ENCODE data around the gene NMT1.

GRCh38 chr17:45038728-45039634, 22.1 kb upstream of the NMT1 start:
- TF ChIP-seq POLR2AphosphoS5 (IDR thresholded peaks at IDR 0.05), result no peak
- TF ChIP-seq, protein P1, sequence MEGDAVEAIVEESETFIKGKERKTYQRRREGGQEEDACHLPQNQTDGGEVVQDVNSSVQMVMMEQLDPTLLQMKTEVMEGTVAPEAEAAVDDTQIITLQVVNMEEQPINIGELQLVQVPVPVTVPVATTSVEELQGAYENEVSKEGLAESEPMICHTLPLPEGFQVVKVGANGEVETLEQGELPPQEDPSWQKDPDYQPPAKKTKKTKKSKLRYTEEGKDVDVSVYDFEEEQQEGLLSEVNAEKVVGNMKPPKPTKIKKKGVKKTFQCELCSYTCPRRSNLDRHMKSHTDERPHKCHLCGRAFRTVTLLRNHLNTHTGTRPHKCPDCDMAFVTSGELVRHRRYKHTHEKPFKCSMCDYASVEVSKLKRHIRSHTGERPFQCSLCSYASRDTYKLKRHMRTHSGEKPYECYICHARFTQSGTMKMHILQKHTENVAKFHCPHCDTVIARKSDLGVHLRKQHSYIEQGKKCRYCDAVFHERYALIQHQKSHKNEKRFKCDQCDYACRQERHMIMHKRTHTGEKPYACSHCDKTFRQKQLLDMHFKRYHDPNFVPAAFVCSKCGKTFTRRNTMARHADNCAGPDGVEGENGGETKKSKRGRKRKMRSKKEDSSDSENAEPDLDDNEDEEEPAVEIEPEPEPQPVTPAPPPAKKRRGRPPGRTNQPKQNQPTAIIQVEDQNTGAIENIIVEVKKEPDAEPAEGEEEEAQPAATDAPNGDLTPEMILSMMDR (IDR thresholded peaks at IDR 0.05), result no peak
- TF ChIP-seq EP300 (IDR thresholded peaks at IDR 0.05; ENCODE audit: low read depth), result no peak
- no peak for TF ChIP-seq POLR2A (IDR thresholded peaks at IDR 0.05)
